ENCODE results near the gene CD52. TPM values are rescaled to one million over a fixed set of nuclear protein-coding genes. Genes with fewer than 3 reads are reported as not detected.
A peak's percentile ranks its signal among the peaks of the same experiment; 100 is the strongest.
"Not testable (repeated sequence)": the region's sequence is repeated elsewhere in the genome, so short reads cannot be mapped to it uniquely, and the experiment has no call there.

Gene CD52
- total RNA-seq, 2 experiments from 2014 or later, result 129 to 141 TPM

GRCh38 chr1:26286064-26286416 lies 31.7 kb upstream of the CD52 start:
- Mint-ChIP-seq H3K4me3 (no peak overlapping the region), H3K27ac (peak overlapping the region; percentile 94), H3K36me3 (ENCODE audit: low read depth) (peaks cover 16% of the 10 kb centered on the region), H3K27me3 (ENCODE audit: low read depth) (no peaks in the 10 kb centered on the region), H3K4me1 (ENCODE audit: low read depth) (peaks cover 95% of the 10 kb centered on the region), H3K9me3 (no peaks in the 10 kb centered on the region)
- intact Hi-C loops (cut with micrococcal nuclease), result loop anchor here (5.0 kb wide), 2 partner anchors 186 to 406 kb away; partner anchors contain the start of gene HMGN2
- CTCF ChIA-PET, result interaction anchor here (0.6 to 8.8 kb wide), 7 partner anchors 9 to 283 kb away, joined by 3 to 210 read pairs (median 13); partner anchors contain the start of genes CD52, SH3BGRL3 and UBXN11
- DNase-seq, result no peak

DNA sequence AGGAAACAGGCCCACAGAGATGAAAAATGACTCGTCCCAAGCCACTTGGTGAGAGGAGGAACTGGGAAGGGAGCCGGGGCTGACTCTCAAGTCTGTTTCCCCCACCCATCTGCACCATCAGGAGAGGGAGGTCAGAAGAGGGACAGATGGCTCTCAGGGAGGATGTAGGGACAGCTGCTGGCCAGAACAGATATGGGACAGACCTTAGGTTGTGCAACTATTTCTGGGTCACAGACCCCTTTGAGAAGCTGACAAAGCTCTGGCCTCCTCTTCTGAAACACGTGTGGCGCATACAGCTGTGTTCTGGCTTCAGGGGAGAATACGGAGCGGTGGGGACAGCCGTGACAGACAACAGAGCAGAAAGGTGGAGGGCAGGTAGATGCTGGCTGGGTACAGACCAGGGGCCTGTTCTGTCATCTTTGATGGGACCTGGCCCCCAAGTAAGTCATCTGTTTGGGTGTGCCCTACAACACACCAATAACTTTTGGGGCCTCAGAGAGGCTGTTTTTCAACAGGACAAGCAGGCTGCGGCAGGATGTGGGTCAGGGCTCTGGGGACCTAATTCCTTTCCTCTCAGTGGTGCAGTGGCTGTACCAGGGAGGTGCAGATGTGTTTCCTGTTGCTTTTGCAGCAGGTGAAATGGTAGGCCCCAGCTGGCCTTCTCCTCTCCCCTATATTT lies 30.6 kb upstream of the CD52 start:
- intact Hi-C loops (cut with micrococcal nuclease), result loop anchor here (1.0 to 5.0 kb wide), 4 partner anchors 8 to 405 kb away; partner anchors contain the start of gene HMGN2
- CTCF ChIA-PET, result interaction anchor here (0.6 to 8.8 kb wide), 9 partner anchors 10 to 337 kb away, joined by 3 to 210 read pairs (median 5); partner anchors contain the start of genes CD52, CEP85, SH3BGRL3 and UBXN11
- Mint-ChIP-seq H3K27me3 (ENCODE audit: low read depth) (no peaks in the 10 kb centered on the region), H3K4me3 (peak overlapping the region; percentile 32), H3K9me3 (no peaks in the 10 kb centered on the region), H3K4me1 (ENCODE audit: low read depth) (peaks cover 96% of the 10 kb centered on the region), H3K36me3 (ENCODE audit: low read depth) (peaks cover 14% of the 10 kb centered on the region), H3K27ac (peak overlapping the region; percentile 94)
- peak; percentile 87 for DNase-seq

- DNase-seq, result no peak
- peaks cover 90% of the 10 kb centered on the region for H3K4me1 Mint-ChIP-seq (ENCODE audit: low read depth)
- intact Hi-C loops (cut with micrococcal nuclease), result loop anchor here (1.0 to 5.0 kb wide), 7 partner anchors 9 to 456 kb away; partner anchors contain the start of genes HMGN2 and UBXN11
- H3K4me3 Mint-ChIP-seq, result peak overlapping the region; percentile 32
- CTCF ChIA-PET, result interaction anchor here (0.7 to 8.8 kb wide), 9 partner anchors 10 to 129 kb away, joined by 3 to 210 read pairs (median 7); partner anchors contain the start of genes CD52, CEP85, SH3BGRL3 and UBXN11
- H3K36me3 Mint-ChIP-seq (ENCODE audit: low read depth), result peaks cover 14% of the 10 kb centered on the region
- H3K27ac Mint-ChIP-seq, result peak overlapping the region; percentile 94
- H3K27me3 Mint-ChIP-seq (ENCODE audit: low read depth), result no peaks in the 10 kb centered on the region
- H3K9me3 Mint-ChIP-seq, result no peaks in the 10 kb centered on the region
Observed at GRCh38 chr1:26287811-26288210, 29.9 kb upstream of the CD52 start.

- intact Hi-C loops (cut with micrococcal nuclease), result loop anchor here (1.0 to 5.0 kb wide), 5 partner anchors 18 to 456 kb away; partner anchors contain the start of genes HMGN2 and UBXN11
- peak; percentile 91 for DNase-seq
- peaks cover 11% of the 10 kb centered on the region for H3K36me3 Mint-ChIP-seq (ENCODE audit: low read depth)
- H3K27ac Mint-ChIP-seq, result peak overlapping the region; percentile 94
- H3K4me3 Mint-ChIP-seq, result no peak overlapping the region
- H3K9me3 Mint-ChIP-seq, result no peaks in the 10 kb centered on the region
- H3K4me1 Mint-ChIP-seq (ENCODE audit: low read depth), result peaks cover 84% of the 10 kb centered on the region
- CTCF ChIA-PET, result interaction anchor here (0.7 to 8.8 kb wide), 14 partner anchors 9 to 129 kb away, joined by 3 to 210 read pairs (median 6); partner anchors contain the start of genes CD52, CEP85, SH3BGRL3 and UBXN11
- H3K27me3 Mint-ChIP-seq (ENCODE audit: low read depth), result no peaks in the 10 kb centered on the region
Observed at GRCh38 chr1:26288311-26288941, 29.3 kb upstream of the CD52 start.

- intact Hi-C loops (cut with micrococcal nuclease), result loop anchor here (5.0 kb wide), 2 partner anchors 183 to 403 kb away; partner anchors contain the start of gene HMGN2
- Mint-ChIP-seq H3K36me3 (ENCODE audit: low read depth) (peaks cover 8% of the 10 kb centered on the region), H3K27ac (peak overlapping the region; percentile 94), H3K9me3 (no peaks in the 10 kb centered on the region), H3K4me3 (no peak overlapping the region), H3K27me3 (ENCODE audit: low read depth) (no peaks in the 10 kb centered on the region), H3K4me1 (ENCODE audit: low read depth) (peaks cover 76% of the 10 kb centered on the region)
- CTCF ChIA-PET, result interaction anchor here (0.7 to 8.8 kb wide), 14 partner anchors 8 to 128 kb away, joined by 3 to 210 read pairs (median 4); partner anchors contain the start of genes CD52, CEP85, SH3BGRL3 and UBXN11
- DNase-seq, result peak; percentile 66
Observed at GRCh38 chr1:26289158-26290059, 28.3 kb upstream of the CD52 start.

DNA sequence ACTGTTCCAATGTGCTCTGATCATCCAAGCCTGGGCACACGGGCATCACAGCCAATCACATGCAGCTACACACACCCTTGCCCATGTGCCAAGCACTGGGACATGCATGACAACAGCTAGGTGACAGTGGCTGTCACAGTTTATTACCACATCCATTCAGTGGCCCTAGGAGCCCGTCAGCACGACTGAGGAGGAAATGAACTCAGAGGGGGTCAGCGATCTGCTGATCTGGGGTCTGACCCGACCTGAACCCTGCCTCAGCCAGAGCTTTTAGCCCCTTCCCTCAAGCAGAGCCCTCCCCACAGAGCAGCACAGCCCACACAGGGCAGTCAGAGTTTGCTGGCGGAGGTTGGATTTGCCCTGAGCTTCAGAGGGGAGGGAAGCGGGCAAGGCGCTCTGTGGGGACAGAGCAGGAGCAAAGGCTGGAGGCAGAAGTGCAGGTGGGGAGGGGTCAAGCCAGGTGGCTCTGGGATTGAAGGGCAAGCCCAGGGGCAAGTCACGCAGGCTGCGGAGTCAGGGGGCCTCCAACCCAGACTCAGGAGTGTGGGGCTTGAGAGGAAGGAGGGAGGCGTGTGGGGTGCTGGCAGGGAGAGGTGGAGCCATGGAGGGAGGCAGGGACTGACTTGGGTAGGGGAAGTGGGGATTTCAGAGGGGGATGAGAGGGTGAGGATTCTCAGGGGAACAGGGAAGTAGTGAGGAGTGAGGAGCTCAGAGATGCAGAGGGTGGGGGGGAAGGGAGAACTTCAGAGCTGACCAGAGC lies 27.5 kb upstream of the CD52 start:
- intact Hi-C loops (cut with micrococcal nuclease), result no loop called here
- H3K36me3 Mint-ChIP-seq (ENCODE audit: low read depth), result peaks cover 1% of the 10 kb centered on the region

DNA sequence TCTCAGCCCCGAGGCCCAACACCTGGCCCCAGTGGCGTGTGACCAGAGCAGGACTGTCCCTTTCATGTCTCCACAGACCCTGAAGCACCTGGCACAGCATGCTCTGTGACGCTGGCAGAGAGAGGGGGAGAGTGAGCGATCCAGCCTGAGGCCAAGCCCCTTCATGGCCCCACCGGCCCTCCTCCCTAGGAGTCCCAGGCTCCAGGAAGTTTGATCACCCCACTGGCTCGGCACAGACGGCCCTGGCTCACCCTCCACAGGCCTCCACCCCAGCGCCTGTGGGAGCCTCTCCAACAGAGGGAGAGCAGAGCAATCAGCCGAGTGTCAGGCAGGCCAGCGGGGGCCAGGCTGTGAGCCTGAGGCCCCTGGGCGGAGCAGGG lies 26.9 kb upstream of the CD52 start:
- H3K36me3 Mint-ChIP-seq (ENCODE audit: low read depth), result peaks cover 1% of the 10 kb centered on the region
- no peaks in the 10 kb centered on the region for H3K27me3 Mint-ChIP-seq (ENCODE audit: low read depth)
- CTCF ChIA-PET, result interaction anchor here (8.8 kb wide), 1 partner anchor 27 kb away, joined by 210 read pairs; the partner anchor contains the start of gene CD52
- H3K4me3 Mint-ChIP-seq, result no peak overlapping the region
- peaks cover 63% of the 10 kb centered on the region for H3K4me1 Mint-ChIP-seq (ENCODE audit: low read depth)
- no peak for DNase-seq
- intact Hi-C loops (cut with micrococcal nuclease), result no loop called here
- H3K27ac Mint-ChIP-seq, result peak overlapping the region; percentile 94
- no peaks in the 10 kb centered on the region for H3K9me3 Mint-ChIP-seq

More for the DNA sequence above, 27.5 kb upstream of the CD52 start:
- Mint-ChIP-seq H3K4me1 (ENCODE audit: low read depth) (peaks cover 68% of the 10 kb centered on the region), H3K27me3 (ENCODE audit: low read depth) (no peaks in the 10 kb centered on the region), H3K4me3 (no peak overlapping the region), H3K9me3 (no peaks in the 10 kb centered on the region), H3K27ac (peak overlapping the region; percentile 94)
- peak; percentile 38 for DNase-seq
- CTCF ChIA-PET, result interaction anchor here (1.0 to 8.8 kb wide), 4 partner anchors 10 to 28 kb away, joined by 3 to 210 read pairs (median 24); partner anchors contain the start of genes CD52 and UBXN11

- Mint-ChIP-seq H3K27me3 (ENCODE audit: low read depth) (no peaks in the 10 kb centered on the region), H3K27ac (peak overlapping the region; percentile 94)
Observed at GRCh38 chr1:26291433-26291832, 26.3 kb upstream of the CD52 start.

DNA sequence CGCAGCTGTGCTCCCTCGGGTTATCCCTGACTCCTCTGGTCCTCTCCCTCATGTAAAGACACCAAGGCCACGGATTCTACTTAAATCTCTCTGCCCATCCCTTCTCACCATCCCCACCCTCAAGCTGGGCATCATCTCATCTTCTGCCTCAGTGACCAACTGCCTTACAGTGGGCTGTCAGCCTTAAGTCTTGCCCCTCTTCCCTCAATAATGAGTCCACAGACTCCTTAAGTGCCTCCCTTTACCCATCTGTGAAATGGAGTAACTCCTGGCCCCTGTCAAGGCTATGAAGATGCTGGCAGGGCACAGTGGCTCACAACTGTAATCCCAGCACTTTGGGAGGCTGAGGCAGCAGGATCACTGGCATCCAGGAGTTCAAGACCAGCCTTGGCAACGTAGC lies 25.8 kb upstream of the CD52 start:
- intact Hi-C loops (cut with micrococcal nuclease), result no loop called here
- Mint-ChIP-seq H3K27me3 (ENCODE audit: low read depth) (no peaks in the 10 kb centered on the region), H3K27ac (peak overlapping the region; percentile 64), H3K36me3 (ENCODE audit: low read depth) (peaks cover 1% of the 10 kb centered on the region), H3K9me3 (no peaks in the 10 kb centered on the region), H3K4me1 (ENCODE audit: low read depth) (peaks cover 54% of the 10 kb centered on the region), H3K4me3 (no peak overlapping the region)
- no peak for DNase-seq
- CTCF ChIA-PET, result interaction anchor here (0.9 kb wide), 1 partner anchor 104 kb away, joined by 3 read pairs; no protein-coding TSS in a partner anchor

More at GRCh38 chr1:26291433-26291832, 26.3 kb upstream of the CD52 start:
- no peak for DNase-seq
- CTCF ChIA-PET, result interaction anchor here (0.9 kb wide), 1 partner anchor 104 kb away, joined by 3 read pairs; no protein-coding TSS in a partner anchor
- Mint-ChIP-seq H3K36me3 (ENCODE audit: low read depth) (peaks cover 1% of the 10 kb centered on the region), H3K4me3 (no peak overlapping the region), H3K4me1 (ENCODE audit: low read depth) (peaks cover 57% of the 10 kb centered on the region), H3K9me3 (no peaks in the 10 kb centered on the region)
- intact Hi-C loops (cut with micrococcal nuclease), result no loop called here

DNA sequence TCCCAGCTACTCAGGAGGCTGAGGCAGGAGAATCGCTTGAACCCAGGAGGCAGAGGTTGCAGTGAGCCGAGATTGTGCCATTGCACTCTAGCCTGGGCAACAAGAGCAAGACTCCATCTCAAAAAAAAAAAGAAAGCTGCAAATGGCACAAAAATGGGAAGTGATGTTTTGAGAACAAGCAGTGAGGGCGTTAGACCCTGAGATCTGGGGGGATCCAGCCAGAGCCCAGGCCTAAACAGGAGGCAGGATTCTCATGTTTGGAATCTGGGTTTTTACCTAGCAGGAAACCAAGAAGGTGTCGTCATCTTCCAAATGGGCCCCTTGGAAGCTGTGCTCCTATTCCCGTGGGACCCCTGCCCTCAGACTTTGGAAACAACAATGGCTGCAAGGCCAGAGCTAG lies 25.0 kb upstream of the CD52 start:
- intact Hi-C loops (cut with micrococcal nuclease); H3K27ac Mint-ChIP-seq; H3K36me3 Mint-ChIP-seq (ENCODE audit: low read depth); H3K4me3 Mint-ChIP-seq; DNase-seq; H3K27me3 Mint-ChIP-seq (ENCODE audit: low read depth); H3K9me3 Mint-ChIP-seq: not testable (repeated sequence)
- H3K4me1 Mint-ChIP-seq (ENCODE audit: low read depth), result peaks cover 46% of the 10 kb centered on the region
- CTCF ChIA-PET, result interaction anchor here (1.4 kb wide), 1 partner anchor 17 kb away, joined by 3 read pairs; no protein-coding TSS in a partner anchor
